Brain microvascular endothelial cell (primary cell): ENCODE data around the gene AK5.

ENCODE experiments used
- DNase-seq: peaks from one replicate; pipeline ENCODE4 v3.0.0-alpha.2; 2020
- H3K27ac ChIP-seq: fragments of 250-450 bp; sonication (Bioruptor Pico); 2 replicates; pipeline ENCODE4 v1.5.1; 2020; ENCODE audit warnings: mild to moderate bottlenecking, moderate library complexity
- H3K27me3 ChIP-seq: fragments of 250-450 bp; sonication (Bioruptor Pico); replicated peaks from 2 replicates; pipeline ENCODE4 v1.5.1; 2020; ENCODE audit warnings: mild to moderate bottlenecking
- H3K36me3 ChIP-seq: fragments of 250-450 bp; sonication (Bioruptor Pico); replicated peaks from 2 replicates; pipeline ENCODE4 v1.5.1; 2020; ENCODE audit warnings: mild to moderate bottlenecking
- H3K4me3 ChIP-seq: 2 replicates; pipeline ENCODE4 v1.5.1; 2011; ENCODE audit warnings: low read depth, mild to moderate bottlenecking, control low read depth, low read length, moderate library complexity
- in situ Hi-C: cut with HindIII; loops from 2 replicates; pipeline ENCODE4 v1.10.0; 2017; ENCODE audit warnings: low sequenced_read_pairs, low pct_ligation_motif_present
- TF ChIP-seq, protein P1 (sequence below): IDR thresholded peaks from 2 replicates; pipeline ENCODE4 v1.5.1; 2011; ENCODE audit warnings: low read depth, mild to moderate bottlenecking, moderate library complexity, low read length, control low read depth, inconsistent platforms; ENCODE audit errors: missing control alignments

The AK5 gene

DNA sequence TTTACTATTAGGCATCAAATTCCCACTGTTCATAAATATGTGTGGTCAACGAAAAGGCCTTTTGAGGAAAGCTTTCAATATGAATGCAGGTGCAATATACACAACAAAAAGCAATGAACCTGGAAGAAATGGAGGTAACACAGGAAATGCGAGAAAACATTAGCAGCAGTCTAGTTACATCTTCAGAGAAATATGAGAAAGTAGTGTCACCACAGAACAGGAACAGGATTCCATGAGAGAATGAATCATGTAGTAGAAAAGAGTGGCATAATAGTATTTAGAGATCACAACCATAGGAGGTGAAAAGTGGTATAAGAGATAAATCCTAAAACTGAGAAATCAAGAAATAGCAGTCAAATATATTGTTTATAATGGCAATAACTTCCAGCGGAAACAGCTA is 103.7 kb downstream of the AK5 start:
- H3K27ac ChIP-seq = no peak overlapping the region
- no peak for DNase-seq
- H3K27me3 ChIP-seq = no peaks in the 10 kb centered on the region
- no peak overlapping the region for H3K4me3 ChIP-seq
- TF ChIP-seq, protein P1, sequence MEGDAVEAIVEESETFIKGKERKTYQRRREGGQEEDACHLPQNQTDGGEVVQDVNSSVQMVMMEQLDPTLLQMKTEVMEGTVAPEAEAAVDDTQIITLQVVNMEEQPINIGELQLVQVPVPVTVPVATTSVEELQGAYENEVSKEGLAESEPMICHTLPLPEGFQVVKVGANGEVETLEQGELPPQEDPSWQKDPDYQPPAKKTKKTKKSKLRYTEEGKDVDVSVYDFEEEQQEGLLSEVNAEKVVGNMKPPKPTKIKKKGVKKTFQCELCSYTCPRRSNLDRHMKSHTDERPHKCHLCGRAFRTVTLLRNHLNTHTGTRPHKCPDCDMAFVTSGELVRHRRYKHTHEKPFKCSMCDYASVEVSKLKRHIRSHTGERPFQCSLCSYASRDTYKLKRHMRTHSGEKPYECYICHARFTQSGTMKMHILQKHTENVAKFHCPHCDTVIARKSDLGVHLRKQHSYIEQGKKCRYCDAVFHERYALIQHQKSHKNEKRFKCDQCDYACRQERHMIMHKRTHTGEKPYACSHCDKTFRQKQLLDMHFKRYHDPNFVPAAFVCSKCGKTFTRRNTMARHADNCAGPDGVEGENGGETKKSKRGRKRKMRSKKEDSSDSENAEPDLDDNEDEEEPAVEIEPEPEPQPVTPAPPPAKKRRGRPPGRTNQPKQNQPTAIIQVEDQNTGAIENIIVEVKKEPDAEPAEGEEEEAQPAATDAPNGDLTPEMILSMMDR = no peak
- in situ Hi-C loops = no loop called here
- H3K36me3 ChIP-seq = no peaks in the 10 kb centered on the region

DNA sequence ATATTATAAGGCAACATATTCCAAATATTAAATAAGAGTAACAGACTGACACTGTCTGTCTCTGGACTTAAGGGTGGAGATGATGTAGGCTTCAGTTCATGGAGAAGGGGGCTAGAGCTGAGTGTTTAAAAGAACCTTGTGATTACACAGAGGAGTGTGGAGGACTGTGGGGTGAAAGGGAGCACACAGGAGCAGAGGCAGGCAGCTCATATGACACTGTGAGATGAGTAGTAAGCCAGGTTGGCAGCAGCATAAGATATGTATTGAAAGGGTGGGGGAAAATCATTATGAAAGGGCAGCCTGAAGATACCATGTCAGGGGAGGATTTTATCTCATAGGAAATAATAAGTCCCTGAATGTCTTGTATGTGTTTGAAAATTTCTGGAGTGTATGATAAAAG is 104.5 kb downstream of the AK5 start:
- Histone ChIP-seq H3K27me3 (no peaks in the 10 kb centered on the region), H3K4me3 (no peak overlapping the region), H3K36me3 (no peaks in the 10 kb centered on the region), H3K27ac (no peak overlapping the region)
- TF ChIP-seq, protein P1 = no peak
- no peak for DNase-seq
- in situ Hi-C loops = no loop called here

DNA sequence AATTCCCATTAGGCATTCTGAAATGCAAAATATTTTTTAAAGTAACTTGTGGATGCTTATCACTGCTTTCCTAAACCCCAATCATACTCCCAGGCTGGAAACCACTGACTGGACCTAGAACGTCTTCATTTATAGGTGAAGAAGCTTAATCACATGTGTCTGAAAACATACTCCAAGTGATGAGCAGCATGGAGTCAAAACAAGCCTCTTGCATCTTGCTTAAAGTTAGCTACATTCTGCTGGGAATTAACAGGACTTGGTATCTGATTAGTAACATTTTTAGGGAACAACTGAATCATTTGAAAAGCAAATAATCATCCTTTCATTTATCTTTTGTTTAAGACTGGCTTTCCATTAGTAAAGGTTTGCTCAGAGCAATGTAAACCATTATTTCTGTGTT is 105.7 kb downstream of the AK5 start:
- in situ Hi-C loops = no loop called here

DNA sequence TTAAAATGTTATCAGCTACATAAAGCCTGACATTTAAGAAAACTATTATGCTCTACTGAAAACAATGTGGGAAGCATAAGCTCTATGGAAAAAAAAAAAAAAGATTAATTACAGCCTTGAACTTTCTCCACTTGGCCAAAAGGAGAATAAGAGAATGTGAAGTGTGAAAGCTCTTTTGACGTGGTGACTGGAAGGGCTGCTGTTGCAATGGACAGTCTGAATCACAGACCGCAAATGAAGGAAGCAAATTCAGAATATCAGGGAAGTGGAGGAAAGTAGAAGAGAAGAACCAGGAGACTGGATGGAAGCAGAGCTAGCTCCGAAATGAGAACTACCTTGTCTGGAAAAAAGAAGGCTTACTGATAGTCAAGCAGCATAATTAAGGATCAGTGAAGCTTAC is 106.8 kb downstream of the AK5 start:
- TF ChIP-seq, protein P1 = no peak
- in situ Hi-C loops = no loop called here
- DNase-seq = no peak
- no peak overlapping the region for H3K4me3 ChIP-seq
- H3K36me3 ChIP-seq = no peaks in the 10 kb centered on the region
- H3K27me3 ChIP-seq = no peaks in the 10 kb centered on the region
- H3K27ac ChIP-seq = no peak overlapping the region

More for the DNA sequence above, 105.7 kb downstream of the AK5 start:
- DNase-seq = no peak
- H3K36me3 ChIP-seq = no peaks in the 10 kb centered on the region
- H3K4me3 ChIP-seq = no peak overlapping the region
- no peaks in the 10 kb centered on the region for H3K27me3 ChIP-seq
- H3K27ac ChIP-seq = no peak overlapping the region
- TF ChIP-seq, protein P1 = no peak

DNA sequence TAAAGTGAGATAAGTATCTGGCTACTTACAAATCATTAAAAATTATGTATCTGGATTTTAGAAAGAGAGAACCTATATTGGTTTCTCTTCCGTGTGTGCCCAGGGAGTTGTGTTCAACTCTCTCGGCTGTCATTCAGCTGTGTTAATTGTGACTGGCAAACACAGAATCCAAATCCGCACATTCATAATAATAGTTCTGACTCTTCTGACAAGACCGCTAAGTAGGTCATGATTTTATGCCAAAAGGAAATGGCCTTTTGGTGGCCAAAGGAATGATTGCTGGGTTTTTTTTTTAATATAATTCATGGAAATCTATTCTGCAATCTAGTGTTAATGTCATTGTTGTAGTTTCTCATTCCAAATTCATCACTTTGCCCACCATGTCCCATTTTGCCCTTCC is 110.7 kb downstream of the AK5 start:
- TF ChIP-seq, protein P1 = no peak
- H3K27me3 ChIP-seq = no peaks in the 10 kb centered on the region
- in situ Hi-C loops = no loop called here
- no peak overlapping the region for H3K4me3 ChIP-seq
- H3K36me3 ChIP-seq = no peaks in the 10 kb centered on the region
- H3K27ac ChIP-seq = no peak overlapping the region
- no peak for DNase-seq

DNA sequence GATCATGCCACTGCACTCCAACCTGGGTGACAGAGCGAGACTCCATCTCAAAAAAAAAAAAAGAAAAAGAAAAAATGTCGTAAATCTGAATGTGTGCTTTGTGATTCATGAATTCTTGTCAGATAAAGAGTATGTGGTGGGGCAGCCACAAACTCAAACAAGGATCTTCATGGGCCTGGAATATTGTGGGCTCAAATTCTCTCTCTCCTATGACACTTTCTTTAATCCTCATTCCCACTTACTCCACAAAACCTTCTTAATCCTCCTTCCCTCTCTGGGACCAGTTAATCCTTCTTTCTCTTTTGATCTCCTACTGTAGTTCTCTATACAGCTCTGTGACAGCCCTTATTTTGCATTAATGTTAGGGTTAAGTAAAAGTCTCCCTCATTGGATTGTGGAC is 112.3 kb downstream of the AK5 start:
- TF ChIP-seq, protein P1 = no peak
- H3K36me3 ChIP-seq = no peaks in the 10 kb centered on the region
- no peak overlapping the region for H3K27ac ChIP-seq
- no peak overlapping the region for H3K4me3 ChIP-seq
- peak; percentile 73 for DNase-seq
- in situ Hi-C loops = no loop called here
- no peaks in the 10 kb centered on the region for H3K27me3 ChIP-seq
